ENCODE results near the gene CLEC12A. TPM values are rescaled to one million over a fixed set of nuclear protein-coding genes. Genes with fewer than 3 reads are reported as not detected.
"Not testable (repeated sequence)": the region's sequence is repeated elsewhere in the genome, so short reads cannot be mapped to it uniquely, and the experiment has no call there.

CLEC12A gene
- not detected for total RNA-seq

- DNase-seq, result no peak
These were observed at the start of gene CLEC12A for GRCh38 chr12:9971181-9971580. Gene CLEC12A, plus strand, starts transcription at chr12:9971409. Its CDS starts 188 bp downstream, at chr12:9971597.

GRCh38 chr12:9922429-9922828, 48.8 kb upstream of the CLEC12A start:
- no peak for DNase-seq

- DNase-seq, result no peak
These were observed 45.4 kb upstream of the CLEC12A start for GRCh38 chr12:9925705-9926393.

GRCh38 chr12:9926876-9927275, 44.3 kb upstream of the CLEC12A start:
- no peak for DNase-seq

- no peak for DNase-seq
These were observed 42.6 kb upstream of the CLEC12A start for GRCh38 chr12:9928607-9929006.

- no peak for DNase-seq
These were observed 40.0 kb upstream of the CLEC12A start for GRCh38 chr12:9931245-9931644.

GRCh38 chr12:9932270-9932669, 38.9 kb upstream of the CLEC12A start, which contains the start of gene CLEC2A:
Gene CLEC2A, minus strand, starts transcription at chr12:9932370. Its CDS starts 41 bp downstream, at chr12:9932329.
- no peak for DNase-seq

- no peak for DNase-seq
These were observed 37.3 kb upstream of the CLEC12A start for GRCh38 chr12:9933958-9934357.

- DNase-seq, result no peak
These were observed 36.2 kb upstream of the CLEC12A start for GRCh38 chr12:9935026-9935425.

- DNase-seq, result no peak
These were observed 34.6 kb upstream of the CLEC12A start for GRCh38 chr12:9936591-9936990.

GRCh38 chr12:9940375-9940774, 30.8 kb upstream of the CLEC12A start:
- no peak for DNase-seq

- no peak for DNase-seq
These were observed 29.4 kb upstream of the CLEC12A start for GRCh38 chr12:9941838-9942237.

- DNase-seq, result no peak
These were observed 28.0 kb upstream of the CLEC12A start for GRCh38 chr12:9943240-9943639.

- no peak for DNase-seq
These were observed 26.8 kb upstream of the CLEC12A start for GRCh38 chr12:9944391-9944790.

GRCh38 chr12:9947674-9948073, 23.5 kb upstream of the CLEC12A start:
- no peak for DNase-seq

- no peak for DNase-seq
These were observed 22.5 kb upstream of the CLEC12A start for GRCh38 chr12:9948606-9949296.

- no peak for DNase-seq
These were observed 20.1 kb upstream of the CLEC12A start for GRCh38 chr12:9951026-9951675.

- DNase-seq, result not testable (repeated sequence)
These were observed 18.1 kb upstream of the CLEC12A start for GRCh38 chr12:9952954-9953729.

GRCh38 chr12:9957834-9958233, 13.4 kb upstream of the CLEC12A start:
- no peak for DNase-seq

GRCh38 chr12:9960590-9960989, 10.6 kb upstream of the CLEC12A start:
- no peak for DNase-seq

GRCh38 chr12:9961106-9961505, 10.1 kb upstream of the CLEC12A start:
- DNase-seq, result no peak

- DNase-seq, result no peak
These were observed 9.3 kb upstream of the CLEC12A start for GRCh38 chr12:9961901-9962300.

GRCh38 chr12:9969673-9970072, 1.5 kb upstream of the CLEC12A start:
- DNase-seq, result no peak
